HEK293 (cell line): Measurements from ENCODE around the gene PGP.

Experiments
- AEBP2 ChIP-seq: fragments of 450-650 bp; formaldehyde crosslinking; IDR thresholded peaks from 2 replicates; pipeline ENCODE4 v1.5.1; 2016; ENCODE audit warnings: missing biosample characterization, missing genetic modification characterization, borderline replicate concordance
- EGR2 ChIP-seq: fragments of 450-650 bp; formaldehyde crosslinking; IDR thresholded peaks from 2 replicates; pipeline ENCODE4 v1.5.1; 2016; ENCODE audit warnings: low read depth, missing biosample characterization, missing genetic modification characterization
- ELK4 ChIP-seq: IDR thresholded peaks from 2 replicates; pipeline ENCODE4 v1.6.1; 2011; ENCODE audit warnings: mild to moderate bottlenecking, low read depth, low read length, borderline replicate concordance
- GLI4 ChIP-seq: fragments of 450-650 bp; formaldehyde crosslinking; IDR thresholded peaks from 2 replicates; pipeline ENCODE4 v1.5.1; 2016; ENCODE audit warnings: missing biosample characterization, missing genetic modification characterization
- HOXC10 ChIP-seq: sonication (generic); formaldehyde crosslinking; IDR thresholded peaks from 2 replicates; pipeline ENCODE4 v1.8.1; 2023; ENCODE audit warnings: mild to moderate bottlenecking, missing genetic modification reagents
- KLF16 ChIP-seq: fragments of 450-650 bp; formaldehyde crosslinking; IDR thresholded peaks from 2 replicates; pipeline ENCODE4 v1.5.1; 2017; ENCODE audit warnings: missing biosample characterization, missing genetic modification characterization
- MEIS1 ChIP-seq: sonication (generic); formaldehyde crosslinking; IDR thresholded peaks from 2 replicates; pipeline ENCODE4 v1.8.1; 2022; ENCODE audit warnings: missing genetic modification reagents, mild to moderate bottlenecking, borderline replicate concordance
- OVOL3 ChIP-seq: fragments of 450-650 bp; formaldehyde crosslinking; IDR thresholded peaks from 2 replicates; pipeline ENCODE4 v1.5.1; 2016; ENCODE audit warnings: missing biosample characterization, missing genetic modification characterization
- SCRT2 ChIP-seq: fragments of 450-650 bp; formaldehyde crosslinking; IDR thresholded peaks from 2 replicates; pipeline ENCODE4 v1.5.1; 2016; ENCODE audit warnings: missing biosample characterization, missing genetic modification characterization
- WT1 ChIP-seq: fragments of 450-650 bp; formaldehyde crosslinking; IDR thresholded peaks from 2 replicates; pipeline ENCODE4 v1.5.1; 2016; ENCODE audit warnings: missing biosample characterization, missing genetic modification characterization
- ZBTB20 ChIP-seq: fragments of 450-650 bp; formaldehyde crosslinking; IDR thresholded peaks from 2 replicates; pipeline ENCODE4 v1.5.1; 2016; ENCODE audit warnings: missing biosample characterization, missing genetic modification characterization
- ZFP69B ChIP-seq: fragments of 450-650 bp; formaldehyde crosslinking; IDR thresholded peaks from 2 replicates; pipeline ENCODE4 v1.5.1; 2016; ENCODE audit warnings: missing biosample characterization, missing genetic modification characterization
- ZNF132 ChIP-seq: fragments of 450-650 bp; formaldehyde crosslinking; IDR thresholded peaks from 2 replicates; pipeline ENCODE4 v1.5.1; 2017; ENCODE audit warnings: missing biosample characterization, missing genetic modification characterization, borderline replicate concordance
- ZNF169 ChIP-seq: fragments of 450-650 bp; formaldehyde crosslinking; IDR thresholded peaks from 2 replicates; pipeline ENCODE4 v1.5.1; 2016; ENCODE audit warnings: missing biosample characterization, missing genetic modification characterization
- ZNF19 ChIP-seq: fragments of 450-650 bp; formaldehyde crosslinking; IDR thresholded peaks from 2 replicates; pipeline ENCODE4; 2016; ENCODE audit warnings: missing biosample characterization, missing genetic modification characterization, low read depth
- ZNF26 ChIP-seq: fragments of 450-650 bp; formaldehyde crosslinking; IDR thresholded peaks from 2 replicates; pipeline ENCODE4 v1.5.1; 2016; ENCODE audit warnings: missing biosample characterization, missing genetic modification characterization
- ZNF266 ChIP-seq: fragments of 450-650 bp; formaldehyde crosslinking; IDR thresholded peaks from 2 replicates; pipeline ENCODE4 v1.5.1; 2016; ENCODE audit warnings: missing biosample characterization, missing genetic modification characterization, low read depth
- ZNF510 ChIP-seq: fragments of 450-650 bp; formaldehyde crosslinking; IDR thresholded peaks from 2 replicates; pipeline ENCODE4 v1.5.1; 2018; ENCODE audit warnings: mild to moderate bottlenecking, missing genetic modification characterization, missing biosample characterization; ENCODE audit not compliant: insufficient replicate concordance
- ZNF530 ChIP-seq: fragments of 450-650 bp; formaldehyde crosslinking; IDR thresholded peaks from 2 replicates; pipeline ENCODE4 v1.5.1; 2016; ENCODE audit warnings: low read depth, missing biosample characterization, missing genetic modification characterization
- ZNF544 ChIP-seq: fragments of 450-650 bp; formaldehyde crosslinking; IDR thresholded peaks from 2 replicates; pipeline ENCODE4 v1.5.0; 2017; ENCODE audit warnings: missing biosample characterization, missing genetic modification characterization
- ZNF549 ChIP-seq: fragments of 450-650 bp; IDR thresholded peaks from 2 replicates; pipeline ENCODE4 v1.5.1; 2018; ENCODE audit warnings: missing biosample characterization, missing genetic modification characterization, mild to moderate bottlenecking, inconsistent platforms, moderate library complexity
- ZNF561 ChIP-seq: fragments of 450-650 bp; IDR thresholded peaks from 2 replicates; pipeline ENCODE4 v1.5.1; 2018; ENCODE audit warnings: missing biosample characterization, missing genetic modification characterization, borderline replicate concordance
- ZNF571 ChIP-seq: fragments of 450-650 bp; formaldehyde crosslinking; IDR thresholded peaks from 2 replicates; pipeline ENCODE4 v1.5.0; 2017; ENCODE audit warnings: missing biosample characterization, missing genetic modification characterization
- ZNF747 ChIP-seq: fragments of 450-650 bp; formaldehyde crosslinking; IDR thresholded peaks from 2 replicates; pipeline ENCODE4 v1.5.1; 2016; ENCODE audit warnings: missing biosample characterization, missing genetic modification characterization
- ZNF785 ChIP-seq: fragments of 450-650 bp; formaldehyde crosslinking; IDR thresholded peaks from 2 replicates; pipeline ENCODE4 v1.5.1; 2016; ENCODE audit warnings: missing biosample characterization, missing genetic modification characterization
- ZNF791 ChIP-seq: fragments of 450-650 bp; formaldehyde crosslinking; IDR thresholded peaks from 2 replicates; pipeline ENCODE4 v1.5.1; 2016; ENCODE audit warnings: missing biosample characterization, missing genetic modification characterization
- ZNF830 ChIP-seq: fragments of 450-650 bp; IDR thresholded peaks from 2 replicates; pipeline ENCODE4 v1.5.0; 2018; ENCODE audit warnings: missing biosample characterization, missing genetic modification characterization, low read depth, mild to moderate bottlenecking, moderate library complexity
- ZSCAN16 ChIP-seq: fragments of 450-650 bp; formaldehyde crosslinking; IDR thresholded peaks from 2 replicates; pipeline ENCODE4 v1.5.1; 2016; ENCODE audit warnings: missing biosample characterization, missing genetic modification characterization
- ZSCAN30 ChIP-seq: fragments of 450-650 bp; IDR thresholded peaks from 2 replicates; pipeline ENCODE4 v1.5.1; 2018; ENCODE audit warnings: missing biosample characterization, mild to moderate bottlenecking, missing genetic modification characterization, moderate library complexity
- TF ChIP-seq, protein P1 (sequence below): fragments of 450-650 bp; IDR thresholded peaks from 2 replicates; pipeline ENCODE4 v1.5.1; 2018; ENCODE audit warnings: missing biosample characterization, missing genetic modification characterization
- TF ChIP-seq, protein P2 (sequence below): fragments of 450-650 bp; formaldehyde crosslinking; IDR thresholded peaks from 2 replicates; pipeline ENCODE4 v1.5.1; 2017; ENCODE audit warnings: missing biosample characterization, missing genetic modification characterization
- TF ChIP-seq, protein P3 (sequence below): fragments of 450-650 bp; formaldehyde crosslinking; IDR thresholded peaks from 2 replicates; pipeline ENCODE4 v1.5.1; 2016; ENCODE audit warnings: missing biosample characterization, missing genetic modification characterization

Gene PGP

GRCh38 chr16:2251296-2252111 is 36.9 kb upstream of the PGP start, which contains the start of gene ECI1 (continued):
- TF ChIP-seq KLF16 (tag by site-specific recombination) (peak; percentile 94; the same call in 1 of the 2 replicates), SCRT2 (no peak), ZNF169 (no peak), ZNF132 (tag by site-specific recombination) (no peak), ZNF571 (no peak), HOXC10 (CRISPR knock-in tag) (no peak), OVOL3 (tag by site-specific recombination) (no peak), ZNF747 (tag by site-specific recombination) (no peak), AEBP2 (no peak), ZNF561 (tag by site-specific recombination) (peak; percentile 99), EGR2 (tag by site-specific recombination) (peak; percentile 80), ZNF19 (tag by site-specific recombination) (no peak), ZSCAN16 (tag by site-specific recombination) (no peak), ZFP69B (peak; percentile 65), ZNF830 (tag by site-specific recombination) (no peak), ZNF530 (tag by site-specific recombination) (no peak), ZNF510 (tag by site-specific recombination) (no peak), ZNF549 (tag by site-specific recombination) (no peak), GLI4 (tag by site-specific recombination) (no peak), ZSCAN30 (tag by site-specific recombination) (peak; percentile 96), ELK4 (no peak; the same call in 1 of the 2 replicates), ZBTB20 (tag by site-specific recombination) (peak; percentile 94), WT1 (tag by site-specific recombination) (peak; percentile 49; the same call in 1 of the 2 replicates), MEIS1 (CRISPR knock-in tag) (no peak), ZNF26 (tag by site-specific recombination) (no peak), ZNF544 (tag by site-specific recombination) (no peak), ZNF266 (tag by site-specific recombination) (no peak), ZNF785 (no peak), ZNF791 (tag by site-specific recombination) (no peak)
- TF ChIP-seq, protein P1, sequence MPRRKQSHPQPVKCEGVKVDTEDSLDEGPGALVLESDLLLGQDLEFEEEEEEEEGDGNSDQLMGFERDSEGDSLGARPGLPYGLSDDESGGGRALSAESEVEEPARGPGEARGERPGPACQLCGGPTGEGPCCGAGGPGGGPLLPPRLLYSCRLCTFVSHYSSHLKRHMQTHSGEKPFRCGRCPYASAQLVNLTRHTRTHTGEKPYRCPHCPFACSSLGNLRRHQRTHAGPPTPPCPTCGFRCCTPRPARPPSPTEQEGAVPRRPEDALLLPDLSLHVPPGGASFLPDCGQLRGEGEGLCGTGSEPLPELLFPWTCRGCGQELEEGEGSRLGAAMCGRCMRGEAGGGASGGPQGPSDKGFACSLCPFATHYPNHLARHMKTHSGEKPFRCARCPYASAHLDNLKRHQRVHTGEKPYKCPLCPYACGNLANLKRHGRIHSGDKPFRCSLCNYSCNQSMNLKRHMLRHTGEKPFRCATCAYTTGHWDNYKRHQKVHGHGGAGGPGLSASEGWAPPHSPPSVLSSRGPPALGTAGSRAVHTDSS = no peak
- TF ChIP-seq, protein P2, sequence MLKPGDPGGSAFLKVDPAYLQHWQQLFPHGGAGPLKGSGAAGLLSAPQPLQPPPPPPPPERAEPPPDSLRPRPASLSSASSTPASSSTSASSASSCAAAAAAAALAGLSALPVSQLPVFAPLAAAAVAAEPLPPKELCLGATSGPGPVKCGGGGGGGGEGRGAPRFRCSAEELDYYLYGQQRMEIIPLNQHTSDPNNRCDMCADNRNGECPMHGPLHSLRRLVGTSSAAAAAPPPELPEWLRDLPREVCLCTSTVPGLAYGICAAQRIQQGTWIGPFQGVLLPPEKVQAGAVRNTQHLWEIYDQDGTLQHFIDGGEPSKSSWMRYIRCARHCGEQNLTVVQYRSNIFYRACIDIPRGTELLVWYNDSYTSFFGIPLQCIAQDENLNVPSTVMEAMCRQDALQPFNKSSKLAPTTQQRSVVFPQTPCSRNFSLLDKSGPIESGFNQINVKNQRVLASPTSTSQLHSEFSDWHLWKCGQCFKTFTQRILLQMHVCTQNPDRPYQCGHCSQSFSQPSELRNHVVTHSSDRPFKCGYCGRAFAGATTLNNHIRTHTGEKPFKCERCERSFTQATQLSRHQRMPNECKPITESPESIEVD (tag by site-specific recombination) = no peak
- TF ChIP-seq, protein P3, sequence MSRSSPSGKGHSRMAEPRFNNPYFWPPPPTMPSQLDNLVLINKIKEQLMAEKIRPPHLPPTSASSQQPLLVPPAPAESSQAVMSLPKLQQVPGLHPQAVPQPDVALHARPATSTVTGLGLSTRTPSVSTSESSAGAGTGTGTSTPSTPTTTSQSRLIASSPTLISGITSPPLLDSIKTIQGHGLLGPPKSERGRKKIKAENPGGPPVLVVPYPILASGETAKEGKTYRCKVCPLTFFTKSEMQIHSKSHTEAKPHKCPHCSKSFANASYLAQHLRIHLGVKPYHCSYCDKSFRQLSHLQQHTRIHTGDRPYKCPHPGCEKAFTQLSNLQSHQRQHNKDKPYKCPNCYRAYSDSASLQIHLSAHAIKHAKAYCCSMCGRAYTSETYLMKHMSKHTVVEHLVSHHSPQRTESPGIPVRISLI (tag by site-specific recombination) = no peak
